ENCODE data around the gene RELA.

DNA sequence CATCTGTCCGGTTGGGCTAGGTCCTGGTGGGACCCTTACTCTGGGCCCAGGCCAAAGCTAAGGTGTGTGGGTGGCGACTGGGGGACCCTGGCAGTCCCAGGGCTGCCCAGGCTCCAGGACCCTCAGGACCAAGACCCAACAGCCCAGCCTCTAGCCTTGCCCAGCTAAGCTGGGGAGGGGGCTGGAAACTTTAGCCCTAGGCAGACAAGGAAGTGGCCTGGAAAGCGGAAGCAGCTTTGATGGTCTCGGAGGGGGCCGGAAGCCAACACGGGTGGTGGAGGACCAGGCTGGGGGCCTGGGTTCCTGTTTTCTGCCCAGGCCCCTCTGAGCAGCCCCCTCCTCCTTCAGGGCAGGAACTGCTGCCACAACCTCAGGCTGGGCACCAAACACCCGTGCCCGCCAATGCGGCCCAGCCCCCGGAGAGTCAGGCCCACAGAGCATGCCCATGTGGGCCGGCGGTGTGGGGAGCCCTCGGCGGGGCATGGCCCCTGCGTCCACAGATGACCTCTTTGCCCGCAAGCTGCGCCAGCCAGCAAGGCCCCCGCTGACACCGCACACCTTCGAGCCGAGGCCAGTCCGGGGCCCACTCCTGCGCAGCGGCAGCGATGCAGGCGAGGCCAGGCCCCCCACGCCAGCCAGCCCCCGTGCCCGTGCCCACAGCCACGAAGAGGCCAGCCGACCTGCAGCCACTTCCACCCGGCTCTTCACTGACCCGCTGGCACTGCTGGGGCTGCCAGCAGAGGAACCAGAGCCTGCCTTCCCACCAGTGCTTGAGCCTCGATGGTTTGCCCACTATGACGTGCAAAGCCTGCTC is 22.0 kb downstream of the RELA start:
- TF ChIP-seq, protein P1, sequence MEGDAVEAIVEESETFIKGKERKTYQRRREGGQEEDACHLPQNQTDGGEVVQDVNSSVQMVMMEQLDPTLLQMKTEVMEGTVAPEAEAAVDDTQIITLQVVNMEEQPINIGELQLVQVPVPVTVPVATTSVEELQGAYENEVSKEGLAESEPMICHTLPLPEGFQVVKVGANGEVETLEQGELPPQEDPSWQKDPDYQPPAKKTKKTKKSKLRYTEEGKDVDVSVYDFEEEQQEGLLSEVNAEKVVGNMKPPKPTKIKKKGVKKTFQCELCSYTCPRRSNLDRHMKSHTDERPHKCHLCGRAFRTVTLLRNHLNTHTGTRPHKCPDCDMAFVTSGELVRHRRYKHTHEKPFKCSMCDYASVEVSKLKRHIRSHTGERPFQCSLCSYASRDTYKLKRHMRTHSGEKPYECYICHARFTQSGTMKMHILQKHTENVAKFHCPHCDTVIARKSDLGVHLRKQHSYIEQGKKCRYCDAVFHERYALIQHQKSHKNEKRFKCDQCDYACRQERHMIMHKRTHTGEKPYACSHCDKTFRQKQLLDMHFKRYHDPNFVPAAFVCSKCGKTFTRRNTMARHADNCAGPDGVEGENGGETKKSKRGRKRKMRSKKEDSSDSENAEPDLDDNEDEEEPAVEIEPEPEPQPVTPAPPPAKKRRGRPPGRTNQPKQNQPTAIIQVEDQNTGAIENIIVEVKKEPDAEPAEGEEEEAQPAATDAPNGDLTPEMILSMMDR (IDR thresholded peaks at IDR 0.05; ENCODE audit: low read depth, low read length) = no peak
- TF ChIP-seq EZH2phosphoT487 (IDR thresholded peaks at IDR 0.05; ENCODE audit: low read depth) = no peak
